Stimulated activated CD8-positive, alpha-beta memory T cell treated with anti-CD3 and anti-CD28 coated beads, Interleukin-7, amount 100 ng/mL, for 4 hours (primary cell): ENCODE measurements around the gene MMP2.

ENCODE experiments used
- DNase-seq, 2 donors: peaks; one replicate each; pipeline ENCODE4 v3.0.0-alpha.2; 2020; ENCODE audit warnings: low read depth in 2 of 2

MMP2 gene

DNA sequence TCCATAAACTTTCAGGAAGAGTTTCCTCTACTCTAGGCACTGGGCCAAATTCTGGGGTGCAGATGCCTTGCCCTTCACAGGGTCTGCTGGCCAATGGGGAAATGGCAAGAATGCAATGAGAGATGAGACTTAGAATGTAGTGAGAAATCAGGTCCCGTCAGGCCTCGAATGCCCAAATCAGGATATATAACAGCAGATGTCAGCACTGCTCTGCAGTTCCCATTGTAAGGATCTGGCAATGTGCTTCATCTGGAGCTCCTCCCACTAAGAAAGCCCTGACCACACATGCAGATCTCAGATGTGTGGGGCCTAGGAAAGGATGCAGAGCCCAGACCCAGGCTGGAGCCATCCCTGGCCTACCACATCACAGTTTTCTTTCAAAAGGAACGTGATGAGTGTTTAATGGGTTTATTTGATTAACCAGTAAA is 16.0 kb downstream of the MMP2 start:
- no peak for DNase-seq

DNA sequence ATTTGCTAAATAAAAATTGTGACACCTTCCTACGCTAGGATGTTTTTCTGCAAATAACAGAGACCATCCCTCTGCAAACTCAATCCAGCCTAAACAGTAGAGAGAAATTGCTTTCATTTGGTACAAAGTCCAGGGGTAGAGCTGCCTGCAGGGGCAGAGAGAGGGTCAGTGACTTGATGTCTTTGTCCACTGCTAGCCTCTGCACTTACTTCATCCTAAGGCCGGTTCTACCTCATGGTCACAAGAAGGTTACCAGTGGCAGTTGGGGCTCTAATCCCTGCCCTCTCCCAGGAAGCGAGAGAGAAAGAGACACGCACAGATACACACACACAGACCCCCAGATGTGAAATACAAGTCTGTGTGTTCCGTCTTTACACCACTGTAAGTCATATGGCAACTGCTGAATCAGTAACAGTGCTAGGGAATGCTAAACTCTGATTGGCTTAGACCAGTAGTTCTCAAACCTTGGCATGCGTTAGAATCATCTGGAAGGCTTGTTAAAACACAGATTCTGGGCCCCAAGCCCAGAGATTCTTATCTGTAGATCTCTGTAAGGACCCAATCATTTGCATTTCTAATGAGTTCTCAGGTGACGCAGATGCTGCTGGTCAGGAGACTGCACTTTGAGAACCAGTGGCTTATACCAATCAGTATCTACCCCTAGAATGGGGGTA is 16.8 kb downstream of the MMP2 start:
- no peak for DNase-seq

DNA sequence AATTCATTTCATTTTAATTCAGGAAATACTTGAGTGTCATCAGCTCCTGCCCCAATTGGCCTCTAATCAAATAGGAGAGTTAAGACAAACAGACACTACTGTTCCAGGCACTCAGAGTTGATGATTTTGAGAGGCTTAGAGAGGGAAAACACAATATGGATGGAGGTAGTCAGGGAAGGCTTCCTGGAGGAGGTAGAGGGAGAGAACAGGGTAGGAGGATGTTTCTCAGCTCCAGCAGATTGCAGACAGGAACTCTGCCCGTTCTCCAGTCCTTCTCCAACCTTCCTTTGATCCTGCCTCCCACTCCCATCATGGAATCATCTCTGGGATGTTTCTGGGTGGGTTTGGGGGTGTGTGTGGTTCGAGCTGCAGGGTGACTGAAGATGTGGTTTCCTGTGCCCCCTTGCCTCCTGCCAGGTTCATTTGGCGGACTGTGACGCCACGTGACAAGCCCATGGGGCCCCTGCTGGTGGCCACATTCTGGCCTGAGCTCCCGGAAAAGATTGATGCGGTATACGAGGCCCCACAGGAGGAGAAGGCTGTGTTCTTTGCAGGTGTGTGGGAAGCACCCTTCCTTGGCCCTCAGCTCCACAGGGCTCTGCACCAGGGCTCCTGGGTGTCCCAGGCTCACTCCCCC is 17.6 kb downstream of the MMP2 start:
- no peak for DNase-seq

DNA sequence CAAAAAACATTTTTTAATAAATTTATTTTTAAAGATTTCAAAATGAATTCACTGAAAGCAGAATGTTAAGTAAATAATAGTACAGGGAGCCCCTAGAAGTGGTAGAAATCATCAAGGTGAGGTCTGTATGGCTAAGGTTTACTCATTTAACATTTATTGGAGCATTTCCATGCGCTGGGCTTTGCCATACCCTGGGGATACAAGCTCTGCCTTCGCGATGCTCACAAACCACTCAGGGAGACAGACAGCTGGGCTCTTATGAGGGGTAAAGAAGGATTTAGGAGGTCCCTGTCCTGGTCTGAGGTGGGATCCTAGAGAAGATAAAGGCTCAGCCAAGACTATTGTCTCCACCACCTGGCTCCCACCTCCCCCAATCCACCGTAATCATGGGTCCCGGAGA is 18.6 kb downstream of the MMP2 start:
- DNase-seq = no peak

DNA sequence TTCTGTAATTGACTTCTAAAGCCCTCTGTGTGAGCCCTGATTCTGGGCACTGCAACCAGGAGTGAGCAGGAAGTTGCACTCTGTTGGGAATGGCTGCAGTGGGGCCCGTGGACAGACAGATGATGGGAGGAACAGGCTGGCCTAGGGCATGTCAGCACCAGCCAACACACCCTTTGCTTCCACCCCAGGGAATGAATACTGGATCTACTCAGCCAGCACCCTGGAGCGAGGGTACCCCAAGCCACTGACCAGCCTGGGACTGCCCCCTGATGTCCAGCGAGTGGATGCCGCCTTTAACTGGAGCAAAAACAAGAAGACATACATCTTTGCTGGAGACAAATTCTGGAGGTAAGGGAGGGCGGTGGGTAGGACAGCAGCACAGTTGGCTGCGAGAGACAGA is 19.1 kb downstream of the MMP2 start:
- DNase-seq = no peak

DNA sequence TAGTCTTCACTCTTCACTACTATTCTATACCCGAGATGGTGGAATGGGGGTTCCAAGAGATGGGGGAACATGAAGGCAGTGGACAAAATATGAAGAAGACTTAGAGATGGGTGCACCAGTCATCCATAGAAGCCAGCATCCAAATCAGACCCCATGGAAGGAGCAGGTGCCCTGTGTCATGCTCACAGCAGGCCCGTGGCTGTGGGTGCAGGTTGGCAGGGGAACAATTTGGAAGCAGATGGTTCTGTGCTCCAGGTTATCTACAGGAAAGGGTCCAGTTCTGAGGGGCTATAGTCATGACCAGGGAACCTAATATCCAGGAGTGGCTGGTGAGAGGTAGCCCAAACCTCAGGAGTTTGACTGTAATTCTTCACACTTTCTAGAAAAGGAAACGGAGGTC is 20.3 kb downstream of the MMP2 start:
- DNase-seq = no peak

DNA sequence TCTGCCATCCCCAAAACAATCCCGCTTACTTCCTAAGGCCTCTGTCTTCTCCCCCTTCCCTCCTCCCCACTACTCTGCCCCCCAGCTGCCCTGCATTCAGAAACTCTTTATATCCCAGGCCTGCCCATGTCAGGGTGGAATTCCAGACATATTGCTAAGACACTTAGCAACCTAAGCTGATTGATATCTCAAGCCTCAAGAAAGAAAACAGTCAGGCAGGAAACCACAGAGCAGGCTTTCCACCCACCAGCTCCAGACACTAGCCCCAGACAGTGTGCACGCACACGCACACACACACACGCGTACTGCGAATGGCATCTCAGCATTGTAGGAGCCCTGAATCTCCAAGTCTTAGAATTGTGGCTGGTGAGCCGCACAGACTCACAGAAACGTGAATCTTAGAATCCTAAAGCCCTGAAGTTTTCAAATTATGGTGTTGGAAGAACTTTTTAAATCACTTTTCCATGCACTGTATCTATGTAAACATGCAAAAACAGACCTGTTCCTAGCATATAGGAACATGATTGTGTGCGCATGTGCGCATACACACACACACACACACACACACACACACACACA is 21.0 kb downstream of the MMP2 start:
- no peak for DNase-seq

DNA sequence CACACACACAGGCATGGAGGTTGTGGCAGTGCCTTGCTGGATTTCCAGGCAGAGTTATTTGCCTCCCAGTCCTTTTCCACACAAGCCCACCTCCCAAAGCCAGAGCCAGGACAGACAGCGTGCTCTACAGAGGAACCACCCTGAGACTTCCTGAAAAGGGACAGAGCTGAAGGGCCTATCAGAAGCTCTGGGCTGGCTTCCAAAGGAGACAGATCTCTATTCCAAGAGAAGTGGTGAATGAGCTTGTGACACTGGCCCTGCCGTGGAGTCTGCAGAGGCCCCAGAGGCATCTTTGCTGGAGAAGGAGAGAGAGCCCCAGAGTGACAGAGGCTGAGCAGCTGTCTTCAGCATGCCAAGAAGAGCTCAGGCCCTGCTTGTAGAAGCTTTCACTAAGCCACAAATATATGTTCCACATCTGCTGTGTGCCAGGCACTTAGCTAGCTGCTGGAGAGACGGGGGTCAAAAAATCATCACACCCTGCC is 21.6 kb downstream of the MMP2 start:
- no peak for DNase-seq

DNA sequence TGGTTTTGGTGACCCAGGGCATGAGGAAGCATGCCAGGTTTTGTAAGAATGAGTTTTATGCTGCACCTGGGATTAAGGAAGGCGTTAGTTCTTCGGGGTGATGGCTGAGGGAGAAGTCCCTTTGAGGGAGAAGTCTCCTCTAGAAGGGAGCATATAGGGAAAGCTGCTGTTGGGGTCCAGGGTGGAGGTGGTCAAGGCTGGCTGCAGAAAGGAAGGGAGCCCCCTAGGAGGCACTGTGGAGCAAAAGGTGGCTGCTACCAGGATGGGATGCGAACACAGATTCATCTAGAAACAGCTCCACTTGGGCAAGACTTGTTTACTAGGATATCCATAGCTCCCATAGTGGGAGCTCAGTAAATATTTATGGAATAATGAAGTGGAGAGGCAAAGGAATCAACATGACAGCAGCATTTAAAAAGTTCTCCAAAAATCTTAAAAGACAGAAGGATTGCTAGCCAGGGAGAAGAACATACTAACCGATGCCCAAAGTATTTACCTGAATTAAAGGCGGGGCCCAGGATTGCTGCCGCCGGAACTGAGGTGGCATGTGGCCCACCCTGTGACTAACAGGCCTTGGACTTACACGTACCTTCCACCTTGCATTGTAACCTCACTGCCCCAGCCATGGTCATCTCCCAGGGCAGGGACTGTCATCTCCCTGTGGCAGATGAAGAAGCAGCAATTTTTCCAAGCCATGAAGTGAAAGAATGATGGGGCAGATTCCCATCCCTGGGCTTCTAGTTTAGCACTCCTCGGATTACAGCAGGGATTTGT is 22.7 kb downstream of the MMP2 start:
- no peak for DNase-seq

DNA sequence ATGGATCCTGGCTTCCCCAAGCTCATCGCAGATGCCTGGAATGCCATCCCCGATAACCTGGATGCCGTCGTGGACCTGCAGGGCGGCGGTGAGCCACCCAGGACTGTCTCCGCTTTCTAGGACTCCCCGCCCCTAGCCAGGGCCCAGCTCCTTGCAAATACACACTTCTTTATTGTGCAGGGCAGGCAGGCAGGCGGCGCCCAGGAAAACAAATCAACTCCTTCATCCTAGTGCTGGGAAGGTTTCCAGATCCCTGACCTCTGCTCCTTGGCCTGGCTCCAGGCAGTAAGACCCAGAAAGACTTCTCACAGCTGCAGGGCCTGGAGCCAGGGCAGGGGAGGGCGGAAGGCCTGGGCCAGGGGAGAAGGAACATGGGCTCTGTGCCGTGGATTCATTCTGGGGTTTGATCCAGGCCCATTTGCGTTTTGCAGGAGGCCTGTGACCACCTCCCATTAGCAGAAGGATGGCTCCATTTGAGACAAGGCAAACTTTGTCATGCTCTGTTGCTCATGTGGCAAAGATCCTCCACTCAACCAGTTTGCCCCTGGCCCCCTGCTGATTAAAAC is 23.9 kb downstream of the MMP2 start:
- no peak for DNase-seq

DNA sequence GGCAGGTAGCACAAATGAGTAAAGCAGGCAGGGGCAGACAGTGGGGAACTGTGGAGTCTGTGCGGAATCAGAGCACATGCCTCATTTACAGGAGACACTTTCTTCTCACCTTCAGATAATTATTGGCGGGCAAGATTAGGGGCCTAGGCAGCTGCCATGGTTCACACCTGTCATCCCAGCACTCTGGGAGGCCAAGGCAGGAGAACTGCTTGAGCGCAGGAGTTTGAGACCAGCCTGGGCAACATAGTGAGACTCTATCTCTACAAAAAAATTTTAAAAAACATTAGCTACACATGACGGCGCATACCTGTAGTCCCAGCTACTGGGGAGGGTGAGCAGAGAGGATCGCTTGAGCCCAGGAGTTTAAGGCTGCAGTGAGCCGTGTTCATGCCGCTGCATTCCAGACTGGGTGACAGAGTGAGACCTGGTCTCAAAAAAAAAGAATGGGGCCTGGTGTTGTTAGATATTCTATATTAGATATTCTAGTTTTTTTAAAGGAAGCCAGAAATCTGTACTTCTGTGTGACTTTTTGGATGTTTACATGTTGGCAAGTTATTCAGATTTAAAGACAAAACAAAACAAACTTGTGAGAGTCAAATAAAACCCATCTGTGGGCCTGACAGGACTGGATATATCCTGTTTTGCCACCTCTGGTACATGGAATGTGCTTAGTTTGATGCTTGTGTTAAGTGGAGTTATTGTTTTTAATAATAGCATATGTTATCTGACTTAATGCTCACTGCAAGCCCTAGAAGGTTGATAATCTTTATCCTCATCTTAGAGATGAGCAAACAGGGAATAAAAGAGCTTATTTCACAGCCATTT is 24.9 kb downstream of the MMP2 start:
- no peak for DNase-seq

DNA sequence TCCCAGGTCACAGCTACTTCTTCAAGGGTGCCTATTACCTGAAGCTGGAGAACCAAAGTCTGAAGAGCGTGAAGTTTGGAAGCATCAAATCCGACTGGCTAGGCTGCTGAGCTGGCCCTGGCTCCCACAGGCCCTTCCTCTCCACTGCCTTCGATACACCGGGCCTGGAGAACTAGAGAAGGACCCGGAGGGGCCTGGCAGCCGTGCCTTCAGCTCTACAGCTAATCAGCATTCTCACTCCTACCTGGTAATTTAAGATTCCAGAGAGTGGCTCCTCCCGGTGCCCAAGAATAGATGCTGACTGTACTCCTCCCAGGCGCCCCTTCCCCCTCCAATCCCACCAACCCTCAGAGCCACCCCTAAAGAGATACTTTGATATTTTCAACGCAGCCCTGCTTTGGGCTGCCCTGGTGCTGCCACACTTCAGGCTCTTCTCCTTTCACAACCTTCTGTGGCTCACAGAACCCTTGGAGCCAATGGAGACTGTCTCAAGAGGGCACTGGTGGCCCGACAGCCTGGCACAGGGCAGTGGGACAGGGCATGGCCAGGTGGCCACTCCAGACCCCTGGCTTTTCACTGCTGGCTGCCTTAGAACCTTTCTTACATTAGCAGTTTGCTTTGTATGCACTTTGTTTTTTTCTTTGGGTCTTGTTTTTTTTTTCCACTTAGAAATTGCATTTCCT is 26.5 kb downstream of the MMP2 start:
- DNase-seq = no peak

DNA sequence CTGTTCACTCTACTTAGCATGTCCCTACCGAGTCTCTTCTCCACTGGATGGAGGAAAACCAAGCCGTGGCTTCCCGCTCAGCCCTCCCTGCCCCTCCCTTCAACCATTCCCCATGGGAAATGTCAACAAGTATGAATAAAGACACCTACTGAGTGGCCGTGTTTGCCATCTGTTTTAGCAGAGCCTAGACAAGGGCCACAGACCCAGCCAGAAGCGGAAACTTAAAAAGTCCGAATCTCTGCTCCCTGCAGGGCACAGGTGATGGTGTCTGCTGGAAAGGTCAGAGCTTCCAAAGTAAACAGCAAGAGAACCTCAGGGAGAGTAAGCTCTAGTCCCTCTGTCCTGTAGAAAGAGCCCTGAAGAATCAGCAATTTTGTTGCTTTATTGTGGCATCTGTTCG is 27.1 kb downstream of the MMP2 start:
- DNase-seq = no peak

DNA sequence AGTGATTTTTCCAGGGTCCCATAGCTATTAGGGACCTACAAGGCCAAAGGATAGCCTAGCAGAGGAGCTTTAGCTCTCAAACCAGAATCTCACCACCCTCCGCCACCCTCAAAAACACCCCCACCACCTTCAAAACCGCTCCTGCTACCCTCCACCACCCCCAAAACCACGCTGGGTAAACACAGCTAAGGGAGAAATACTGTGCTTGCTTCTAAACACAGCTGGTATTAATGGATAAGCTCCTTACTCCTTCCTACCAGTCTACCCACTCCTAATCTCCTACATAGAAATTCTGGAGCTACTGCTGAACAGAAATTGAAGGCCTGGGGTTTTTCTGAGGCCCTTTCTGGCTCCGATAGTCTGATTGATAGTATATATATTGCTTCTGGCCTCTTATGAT is 27.7 kb downstream of the MMP2 start:
- DNase-seq = no peak

DNA sequence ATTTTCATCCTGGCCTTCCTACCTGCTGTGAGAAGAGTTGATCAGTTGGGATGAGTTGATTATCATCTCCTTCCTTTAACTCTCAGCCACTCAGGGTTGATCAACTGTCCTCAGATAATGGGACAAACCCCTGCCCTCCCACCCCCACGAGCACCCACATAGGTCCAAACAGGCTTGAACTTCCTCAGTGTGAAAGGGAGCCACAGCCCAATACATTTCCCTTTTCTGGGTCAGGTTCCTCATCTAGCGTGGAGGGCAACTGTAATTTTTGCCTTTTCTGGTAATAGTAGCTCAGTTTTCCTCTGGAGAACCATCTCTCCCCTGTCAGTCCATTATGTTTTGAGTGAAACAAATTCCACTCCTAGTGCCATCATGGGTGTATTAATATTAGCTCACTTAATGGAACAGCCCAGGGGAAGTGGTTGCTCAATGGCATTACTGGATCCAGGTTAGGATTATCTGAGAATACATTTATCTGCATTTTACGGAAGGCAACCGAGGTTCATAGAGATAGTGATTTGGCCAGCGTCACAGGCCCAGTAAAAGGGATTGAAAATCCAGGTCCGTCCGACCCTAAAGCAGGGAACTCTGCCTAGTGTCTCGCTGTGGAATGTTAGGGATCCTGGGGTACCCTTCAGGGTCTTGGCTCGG is 29.4 kb downstream of the MMP2 start:
- no peak for DNase-seq

DNA sequence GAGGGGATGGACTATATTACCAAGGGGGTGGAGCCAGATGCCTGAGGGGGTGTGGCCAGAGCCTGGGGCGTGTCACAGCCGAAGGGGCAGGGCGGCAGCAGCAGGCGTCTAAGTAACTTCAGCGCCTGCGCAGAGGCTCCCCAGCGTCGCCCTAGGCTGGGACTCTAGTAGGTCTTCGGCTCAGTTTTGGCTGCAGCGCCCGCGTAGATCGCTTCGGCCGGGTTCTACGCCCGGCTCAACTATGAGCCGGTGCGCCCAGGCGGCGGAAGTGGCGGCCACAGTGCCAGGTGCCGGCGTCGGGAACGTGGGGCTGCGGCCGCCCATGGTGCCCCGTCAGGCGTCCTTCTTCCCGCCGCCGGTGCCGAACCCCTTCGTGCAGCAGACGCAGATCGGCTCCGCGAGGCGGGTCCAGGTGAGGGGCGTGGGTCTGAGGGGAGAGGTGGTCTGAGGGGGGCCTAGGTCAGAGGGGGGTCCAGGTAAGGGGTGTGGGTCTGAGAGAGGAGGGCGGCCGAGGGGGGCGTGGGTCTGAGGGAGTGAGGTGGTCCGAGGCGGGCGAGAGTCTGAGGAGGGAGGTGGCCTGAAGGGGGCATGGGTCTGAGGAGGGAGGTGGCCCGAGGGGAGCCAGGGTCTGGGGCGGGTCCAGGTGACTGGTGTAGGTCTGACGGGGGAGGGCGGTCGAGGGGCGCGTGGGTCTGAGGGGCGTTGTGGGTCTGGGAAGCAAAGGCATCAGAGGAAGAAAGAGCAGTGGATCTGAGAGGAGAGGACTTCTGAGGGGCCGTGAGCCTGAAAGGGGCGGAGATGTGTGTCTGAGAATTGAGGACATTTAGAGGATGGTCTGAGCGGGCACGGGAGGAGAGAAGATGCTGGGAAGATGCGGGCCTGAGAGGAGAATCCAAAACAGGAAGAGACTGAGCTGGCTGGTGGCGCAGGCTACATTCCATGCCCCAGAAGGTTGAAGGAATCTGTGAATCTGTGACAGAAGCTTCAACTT is 30.2 kb downstream of the MMP2 start, which contains the start of gene LPCAT2:
Gene LPCAT2, plus strand, starts transcription at position 132 of the 991 bp plus-strand sequence. Its CDS starts 110 bp downstream, at position 242.
- DNase-seq = peak in 1 of 2 donors; percentile 8

DNA sequence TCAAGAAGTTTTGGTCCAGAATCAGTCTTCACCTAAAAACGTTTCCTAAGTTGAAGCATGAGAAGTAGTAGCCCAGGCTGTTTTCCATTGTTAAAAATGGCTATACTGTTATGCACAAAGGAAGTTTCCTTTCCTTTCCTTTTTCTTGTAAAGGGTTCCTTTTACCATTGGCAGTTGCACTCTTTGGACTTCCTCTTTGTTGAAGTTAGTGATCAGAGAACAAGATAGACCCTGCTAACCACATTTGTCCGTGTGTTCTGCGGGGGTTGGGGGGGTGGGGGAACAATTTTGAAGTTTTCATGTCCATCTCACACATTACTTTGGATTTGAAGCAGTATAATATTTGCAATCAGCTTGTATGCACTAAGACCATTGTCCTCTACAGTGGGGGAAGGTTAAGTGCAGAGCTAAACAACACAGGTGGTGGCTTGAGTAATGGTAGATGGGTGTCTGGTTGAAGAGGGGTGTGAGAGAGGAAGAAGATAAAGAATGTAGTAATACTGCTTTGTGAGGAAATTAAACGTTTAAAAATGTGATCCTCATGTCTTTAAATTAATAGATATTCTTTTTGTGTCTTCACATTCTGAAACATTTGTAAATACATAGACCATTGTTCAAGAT is 31.3 kb downstream of the MMP2 start:
- no peak for DNase-seq

DNA sequence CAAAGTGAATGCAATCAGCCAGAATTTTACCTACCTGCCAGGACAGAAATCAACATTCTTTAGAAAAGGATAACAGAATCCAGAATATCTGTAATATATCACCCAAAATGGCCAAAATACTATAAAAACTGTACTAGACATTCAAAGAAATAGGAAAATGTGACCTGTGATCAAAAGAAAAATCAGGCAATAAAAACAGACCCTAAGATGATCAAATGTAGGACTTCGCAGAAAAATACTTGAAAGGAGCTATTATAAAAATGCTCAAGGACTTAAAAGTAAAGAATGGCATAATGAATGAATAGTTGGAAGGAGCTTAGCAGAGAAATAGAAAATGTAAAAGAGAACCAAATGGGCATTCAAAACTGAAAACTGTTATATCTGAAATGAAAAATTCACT is 33.9 kb downstream of the MMP2 start:
- no peak for DNase-seq
